Measurements from ENCODE around the gene PRKCZ. TPM values are rescaled to one million over a fixed set of nuclear protein-coding genes. Genes with fewer than 3 reads are reported as not detected.
"Not testable (repeated sequence)": the region's sequence is repeated elsewhere in the genome, so short reads cannot be mapped to it uniquely, and the experiment has no call there.

PRKCZ gene
- total RNA-seq, 1 donor from 2014 or later: 1.3 TPM

- no peak for DNase-seq (ENCODE audit: low spot score in 2 of 2)
- intact Hi-C loops (cut with DNase I): no loop called here
Observed at GRCh38 chr1:2115702-2116341, 65.6 kb downstream of the PRKCZ start.

GRCh38 chr1:2119886-2120285, 69.7 kb downstream of the PRKCZ start:
- DNase-seq (ENCODE audit: low spot score in 2 of 2): no peak
- intact Hi-C loops (cut with DNase I): no loop called here
- no peak for TF ChIP-seq CTCF (IDR thresholded peaks at IDR 0.05)
- H3K4me3 ChIP-seq: no peak overlapping the region
- H3K9me3 ChIP-seq: no peaks in the 10 kb centered on the region
- H3K27me3 ChIP-seq: no peaks in the 10 kb centered on the region
- H3K36me3 ChIP-seq: no peaks in the 10 kb centered on the region
- H3K4me1 ChIP-seq: no peaks in the 10 kb centered on the region
- no peak overlapping the region for H3K27ac ChIP-seq

More at GRCh38 chr1:2115702-2116341, 65.6 kb downstream of the PRKCZ start:
- Histone ChIP-seq H3K27ac (no peak overlapping the region), H3K4me3 (no peak overlapping the region), H3K4me1 (no peaks in the 10 kb centered on the region), H3K9me3 (no peaks in the 10 kb centered on the region), H3K27me3 (no peaks in the 10 kb centered on the region), H3K36me3 (no peaks in the 10 kb centered on the region)
- TF ChIP-seq CTCF (IDR thresholded peaks at IDR 0.05): no peak

GRCh38 chr1:2121101-2121691, 71.0 kb downstream of the PRKCZ start:
- peaks cover 0 to 2% of the 10 kb centered on the region in 2 donors for H3K4me1 ChIP-seq
- intact Hi-C loops (cut with DNase I): no loop called here
- H3K36me3 ChIP-seq: no peaks in the 10 kb centered on the region
- no peak for TF ChIP-seq CTCF (IDR thresholded peaks at IDR 0.05)
- H3K27me3 ChIP-seq: no peaks in the 10 kb centered on the region
- no peaks in the 10 kb centered on the region for H3K9me3 ChIP-seq
- no peak overlapping the region for H3K4me3 ChIP-seq
- H3K27ac ChIP-seq: no peak overlapping the region
- no peak for DNase-seq (ENCODE audit: low spot score in 2 of 2)

- H3K4me3 ChIP-seq; H3K9me3 ChIP-seq; H3K4me1 ChIP-seq; H3K27ac ChIP-seq; intact Hi-C loops (cut with DNase I); H3K36me3 ChIP-seq; H3K27me3 ChIP-seq; DNase-seq (ENCODE audit: low spot score in 2 of 2): not testable (repeated sequence)
Observed at GRCh38 chr1:2121794-2122193, 71.6 kb downstream of the PRKCZ start.

- Histone ChIP-seq H3K9me3 (no peaks in the 10 kb centered on the region), H3K4me3 (no peak overlapping the region), H3K27ac (no peak overlapping the region), H3K4me1 (peaks cover 0 to 2% of the 10 kb centered on the region in 2 donors), H3K36me3 (no peaks in the 10 kb centered on the region), H3K27me3 (no peaks in the 10 kb centered on the region)
- intact Hi-C loops (cut with DNase I): no loop called here
- DNase-seq (ENCODE audit: low spot score in 2 of 2): peak in 1 of 2 donors; percentile 71
- TF ChIP-seq CTCF (IDR thresholded peaks at IDR 0.05): no peak
Observed at GRCh38 chr1:2124446-2125198, 74.4 kb downstream of the PRKCZ start.

Measured in ascending aorta (tissue), 2 donors.